ENCODE data around the gene ATP8A2. TPM values are rescaled to one million over a fixed set of nuclear protein-coding genes. Genes with fewer than 3 reads are reported as not detected.
"Not testable (repeated sequence)": the region's sequence is repeated elsewhere in the genome, so short reads cannot be mapped to it uniquely, and the experiment has no call there.

Gene ATP8A2
- total and polyA plus RNA-seq, 12 donors = under 0.01 to 0.18 (median 0.10) TPM; not detected in 3

DNA sequence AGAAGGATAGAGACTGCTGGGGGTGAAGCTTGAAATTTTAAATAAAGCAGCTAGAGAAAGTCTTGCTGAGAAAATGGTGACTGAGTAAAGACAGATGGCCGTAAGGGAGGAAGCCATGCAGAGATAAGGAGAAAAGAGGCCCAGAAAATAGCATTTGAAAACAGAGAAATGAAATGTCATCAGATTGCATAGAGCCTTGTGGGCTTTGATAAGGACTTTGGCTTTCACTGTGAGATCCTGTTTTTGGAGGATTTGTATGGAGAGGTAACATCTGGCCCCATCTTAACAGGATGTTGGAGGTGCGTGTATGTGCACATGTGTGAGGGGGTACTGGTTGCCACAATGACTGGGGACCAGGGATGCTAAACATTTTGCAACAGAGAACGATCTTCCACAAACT, 19.5 kb upstream of the ATP8A2 start:
- ATAC-seq (no peak), DNase-seq (no peak)
- intact Hi-C loops (cut with DNase I) = no loop called here
- no peak overlapping the region for H3K4me3 ChIP-seq
- peaks cover 0 to 40% (median 22%) of the 10 kb centered on the region in 7 donors for H3K27me3 ChIP-seq
- H3K27ac ChIP-seq = no peak overlapping the region
- H3K36me3 ChIP-seq = no peaks in the 10 kb centered on the region
- no peaks in the 10 kb centered on the region for H3K9me3 ChIP-seq
- no peaks in the 10 kb centered on the region for H3K4me1 ChIP-seq
- 31 to 36% methylated on average over 3 of the region's 3 CpGs for WGBS, 2 donors
- no peak for TF ChIP-seq CTCF (IDR thresholded peaks at IDR 0.05)

GRCh38 chr13:25352806-25353205, 19.0 kb upstream of the ATP8A2 start:
- Histone ChIP-seq H3K27ac (no peak overlapping the region), H3K27me3 (peaks cover 0 to 40% (median 22%) of the 10 kb centered on the region in 7 donors), H3K4me3 (no peak overlapping the region), H3K4me1 (no peaks in the 10 kb centered on the region), H3K36me3 (no peaks in the 10 kb centered on the region), H3K9me3 (no peaks in the 10 kb centered on the region)
- DNase-seq = no peak
- WGBS, 2 donors = 51 to 58% methylated on average over 4 of the region's 4 CpGs
- intact Hi-C loops (cut with DNase I) = no loop called here
- no peak for TF ChIP-seq CTCF (IDR thresholded peaks at IDR 0.05)
- no peak for ATAC-seq

DNA sequence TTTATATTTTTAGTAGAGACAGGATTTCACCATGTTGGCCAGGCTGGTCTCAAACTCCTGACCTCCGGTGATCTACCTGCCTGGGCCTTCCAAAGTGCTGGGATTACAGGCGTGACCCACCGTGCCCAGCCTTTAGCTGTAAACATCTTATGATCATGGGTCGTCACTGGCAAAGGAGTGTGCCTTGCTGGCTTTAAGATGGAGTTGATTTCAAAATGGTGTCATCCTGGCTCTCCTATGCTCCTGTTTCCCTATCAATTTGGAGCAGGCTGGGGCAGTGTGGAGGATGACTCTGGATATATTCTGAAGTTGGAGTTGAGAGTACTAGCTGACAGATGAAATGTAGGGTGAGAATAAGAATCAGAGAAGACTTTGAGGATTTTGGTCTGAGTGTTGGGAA, 18.4 kb upstream of the ATP8A2 start:
- H3K27me3 ChIP-seq = peaks cover 0 to 40% (median 22%) of the 10 kb centered on the region in 7 donors
- ATAC-seq (no peak), DNase-seq (no peak)
- 92 to 96% methylated on average over 4 of the region's 4 CpGs for WGBS, 2 donors
- no peaks in the 10 kb centered on the region for H3K4me1 ChIP-seq
- no peak for TF ChIP-seq CTCF (IDR thresholded peaks at IDR 0.05)
- intact Hi-C loops (cut with DNase I) = no loop called here
- H3K27ac ChIP-seq = no peak overlapping the region
- H3K4me3 ChIP-seq = no peak overlapping the region
- no peaks in the 10 kb centered on the region for H3K36me3 ChIP-seq
- H3K9me3 ChIP-seq = no peaks in the 10 kb centered on the region

DNA sequence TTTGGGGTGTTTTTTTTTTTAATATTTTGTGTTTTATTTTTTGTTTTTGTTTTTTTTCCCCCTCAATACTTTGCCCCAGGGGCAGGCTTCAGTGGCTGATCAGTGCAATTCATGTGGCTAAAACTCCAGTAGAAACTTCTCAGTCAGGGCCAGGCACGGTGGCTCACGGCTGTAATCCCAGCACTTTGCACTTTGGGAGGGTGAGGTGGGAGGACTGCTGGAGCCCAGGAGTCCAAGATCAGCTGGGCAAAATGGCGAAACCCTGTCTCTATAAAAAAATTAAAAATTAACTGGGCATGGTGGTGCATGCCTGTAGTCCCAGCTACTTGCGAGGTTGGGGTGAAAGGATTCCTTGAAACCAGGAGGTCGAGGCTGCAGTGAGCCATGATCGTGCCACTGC, 17.4 kb upstream of the ATP8A2 start:
- H3K4me1 ChIP-seq = no peaks in the 10 kb centered on the region
- no peak overlapping the region for H3K4me3 ChIP-seq
- H3K9me3 ChIP-seq = no peaks in the 10 kb centered on the region
- WGBS, 2 donors = 85 to 91% methylated on average over 6 of the region's 6 CpGs
- H3K36me3 ChIP-seq = no peaks in the 10 kb centered on the region
- H3K27ac ChIP-seq = no peak overlapping the region
- intact Hi-C loops (cut with DNase I) = no loop called here
- DNase-seq (no peak), ATAC-seq (no peak)
- TF ChIP-seq CTCF (IDR thresholded peaks at IDR 0.05) = no peak
- H3K27me3 ChIP-seq = peaks cover 0 to 40% (median 22%) of the 10 kb centered on the region in 7 donors

GRCh38 chr13:25360443-25360842, 11.3 kb upstream of the ATP8A2 start:
- 92 to 94% methylated on average over 6 of the region's 6 CpGs for WGBS, 2 donors
- H3K36me3 ChIP-seq; ATAC-seq; H3K27ac ChIP-seq; H3K4me3 ChIP-seq; H3K27me3 ChIP-seq; H3K4me1 ChIP-seq; DNase-seq; intact Hi-C loops (cut with DNase I): not testable (repeated sequence)
- peaks cover 0 to 12% (median 0%) of the 10 kb centered on the region in 11 donors for H3K9me3 ChIP-seq
